ENCODE results near the gene BLM. TPM values are rescaled to one million over a fixed set of nuclear protein-coding genes. Genes with fewer than 3 reads are reported as not detected.
A peak's percentile ranks its signal among the peaks of the same experiment; 100 is the strongest.

Gene BLM
- total RNA-seq, 2 donors from 2014 or later: 90.9 to 101 TPM

DNA sequence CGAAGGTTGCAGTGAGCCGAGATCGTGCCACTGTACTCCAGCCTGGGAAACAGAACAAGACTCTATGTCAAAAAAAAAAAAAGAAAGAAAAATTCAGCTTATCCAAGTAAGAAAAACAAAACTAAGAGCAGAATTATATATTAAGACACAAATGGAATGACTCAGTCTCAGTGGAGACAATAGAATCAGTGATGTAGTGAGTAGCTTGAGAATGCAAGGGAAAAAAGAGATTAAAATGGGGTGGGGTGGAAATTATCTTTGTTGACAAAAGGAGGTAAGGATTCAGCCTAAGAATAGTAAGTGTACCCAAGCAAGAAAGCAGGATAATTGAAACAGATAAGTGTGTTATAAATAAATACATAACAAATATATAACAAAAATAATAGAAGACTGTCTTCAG lies 70.7 kb downstream of the BLM start:
- peaks cover 13 to 42% of the 10 kb centered on the region in 2 donors for H3K36me3 Mint-ChIP-seq (ENCODE audit: insufficient read depth in 2 of 2)
- H3K4me1 Mint-ChIP-seq (ENCODE audit: low read depth): no peaks in the 10 kb centered on the region
- H3K27me3 Mint-ChIP-seq (ENCODE audit: low read depth): no peaks in the 10 kb centered on the region
- no peak overlapping the region for H3K4me3 Mint-ChIP-seq
- DNase-seq (no peak), ATAC-seq (replicated peaks in 1 of 2) (no peak)
- no peaks in the 10 kb centered on the region for H3K9me3 Mint-ChIP-seq
- no peak overlapping the region for H3K27ac Mint-ChIP-seq

DNA sequence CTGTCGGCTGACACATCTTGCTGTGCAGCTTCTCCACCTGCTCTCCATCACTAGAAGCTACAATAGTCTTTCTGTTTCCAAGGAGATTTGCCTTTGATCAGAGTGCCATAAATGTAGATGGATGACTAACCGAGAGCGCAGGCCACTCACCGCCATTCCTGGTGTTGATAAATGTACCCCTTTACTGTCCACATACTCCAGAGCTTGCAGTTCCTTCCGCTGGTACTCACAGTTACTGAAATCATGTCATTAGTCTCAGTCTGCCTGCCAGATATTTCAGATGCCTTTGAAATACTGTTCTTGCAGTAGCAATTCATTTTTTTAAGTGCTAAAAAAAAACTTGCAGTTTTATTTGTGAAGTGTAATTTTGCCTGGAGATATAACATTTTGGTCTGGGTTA lies 72.3 kb downstream of the BLM start:
- Mint-ChIP-seq H3K4me3 (no peak overlapping the region), H3K27me3 (ENCODE audit: low read depth) (no peaks in the 10 kb centered on the region), H3K9me3 (no peaks in the 10 kb centered on the region), H3K36me3 (ENCODE audit: insufficient read depth in 2 of 2) (peaks cover 16 to 44% of the 10 kb centered on the region in 2 donors), H3K4me1 (ENCODE audit: low read depth) (no peaks in the 10 kb centered on the region), H3K27ac (no peak overlapping the region)
- DNase-seq (no peak), ATAC-seq (replicated peaks in 1 of 2) (no peak)

DNA sequence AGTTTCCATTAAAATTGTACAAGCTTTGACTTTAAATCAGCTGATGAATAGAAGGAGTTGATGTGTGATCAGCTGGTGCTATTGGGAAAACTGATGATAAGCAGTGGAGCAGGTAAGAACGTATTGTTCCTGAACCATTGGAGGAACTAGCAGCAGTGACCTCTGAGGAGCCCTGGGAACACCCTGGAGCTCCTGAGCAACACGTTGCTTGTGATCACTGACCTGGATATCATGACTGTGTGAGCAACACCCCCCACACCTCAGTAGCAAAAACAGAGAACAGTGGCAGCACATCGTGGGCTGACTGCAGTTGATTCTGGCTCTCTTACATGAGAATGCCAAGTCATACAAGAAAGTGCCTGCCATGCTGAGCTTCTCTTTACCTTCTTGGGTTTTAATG lies 72.9 kb downstream of the BLM start:
- DNase-seq (no peak), ATAC-seq (replicated peaks in 1 of 2) (no peak)
- no peaks in the 10 kb centered on the region for H3K9me3 Mint-ChIP-seq
- H3K27me3 Mint-ChIP-seq (ENCODE audit: low read depth): no peaks in the 10 kb centered on the region
- no peak overlapping the region for H3K27ac Mint-ChIP-seq
- H3K4me1 Mint-ChIP-seq (ENCODE audit: low read depth): no peaks in the 10 kb centered on the region
- peaks cover 14 to 45% of the 10 kb centered on the region in 2 donors for H3K36me3 Mint-ChIP-seq (ENCODE audit: insufficient read depth in 2 of 2)
- H3K4me3 Mint-ChIP-seq: no peak overlapping the region

- peaks cover 14 to 48% of the 10 kb centered on the region in 2 donors for H3K36me3 Mint-ChIP-seq (ENCODE audit: insufficient read depth in 2 of 2)
Observed at GRCh38 chr15:90790561-90790960, 73.4 kb downstream of the BLM start.

GRCh38 chr15:90794538-90794937 lies 77.4 kb downstream of the BLM start:
- Mint-ChIP-seq H3K4me1 (ENCODE audit: low read depth) (peaks cover 1% of the 10 kb centered on the region), H3K27me3 (ENCODE audit: low read depth) (no peaks in the 10 kb centered on the region), H3K9me3 (no peaks in the 10 kb centered on the region), H3K4me3 (no peak overlapping the region), H3K27ac (no peak overlapping the region), H3K36me3 (ENCODE audit: insufficient read depth in 2 of 2) (peaks cover 25 to 54% of the 10 kb centered on the region in 2 donors)
- ATAC-seq (replicated peaks in 1 of 2) (no peak), DNase-seq (no peak)

More at GRCh38 chr15:90790561-90790960, 73.4 kb downstream of the BLM start:
- Mint-ChIP-seq H3K4me1 (ENCODE audit: low read depth) (no peaks in the 10 kb centered on the region), H3K27ac (no peak overlapping the region), H3K4me3 (no peak overlapping the region), H3K27me3 (ENCODE audit: low read depth) (no peaks in the 10 kb centered on the region), H3K9me3 (no peaks in the 10 kb centered on the region)
- DNase-seq (no peak), ATAC-seq (replicated peaks in 1 of 2) (no peak)

DNA sequence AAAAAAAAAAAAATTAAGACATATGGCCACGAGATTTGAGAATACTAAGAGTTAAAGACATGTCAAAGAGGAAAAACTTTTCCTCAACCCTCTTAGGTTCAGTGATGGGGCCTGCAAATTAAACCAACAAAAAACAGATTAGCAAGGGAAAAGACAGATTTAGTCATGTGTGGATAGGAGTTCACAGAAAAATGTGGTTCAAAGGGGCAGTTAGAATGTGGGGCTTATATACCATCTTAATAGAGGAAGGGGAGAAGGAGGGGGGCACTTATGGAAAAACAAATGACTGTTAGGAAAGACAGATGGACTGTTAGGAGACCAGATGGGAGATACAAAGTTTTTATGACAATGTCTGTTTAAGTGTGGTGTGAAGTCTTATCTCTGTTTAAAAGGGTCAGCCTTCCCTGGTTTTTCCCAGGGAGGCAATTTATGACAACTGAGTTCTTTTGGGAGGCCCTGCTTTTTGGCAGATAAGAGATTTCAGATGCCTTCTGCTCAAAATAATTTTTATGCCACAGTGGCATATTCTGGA lies 82.6 kb downstream of the BLM start:
- no peaks in the 10 kb centered on the region for H3K27me3 Mint-ChIP-seq (ENCODE audit: low read depth)
- no peak overlapping the region for H3K4me3 Mint-ChIP-seq
- no peak for ATAC-seq (replicated peaks in 1 of 2)

DNA sequence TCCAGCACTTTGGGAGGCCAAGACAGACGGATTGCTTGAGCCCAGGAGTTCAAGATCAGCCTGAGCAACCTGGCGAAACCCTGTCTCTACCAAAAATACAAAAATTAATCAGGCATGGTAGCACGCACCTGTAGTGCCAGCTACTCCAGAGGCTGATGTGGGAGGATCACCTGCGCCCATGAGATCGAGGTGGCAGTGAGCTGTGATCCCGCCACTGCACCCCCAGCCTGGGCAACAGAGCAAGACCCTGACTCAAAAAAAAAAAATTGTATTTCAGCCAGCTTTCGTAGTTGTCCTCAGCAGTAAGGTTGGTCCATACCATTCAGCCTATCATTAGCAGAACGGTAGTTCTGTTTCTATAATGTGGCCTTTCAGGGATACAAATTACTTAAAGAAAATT lies 84.7 kb downstream of the BLM start:
- peaks cover 9% of the 10 kb centered on the region for H3K4me1 Mint-ChIP-seq (ENCODE audit: low read depth)
- no peak overlapping the region for H3K27ac Mint-ChIP-seq
- DNase-seq (no peak), ATAC-seq (replicated peaks in 1 of 2) (no peak)
- H3K9me3 Mint-ChIP-seq: no peaks in the 10 kb centered on the region
- H3K4me3 Mint-ChIP-seq: no peak overlapping the region
- H3K27me3 Mint-ChIP-seq (ENCODE audit: low read depth): no peaks in the 10 kb centered on the region
- H3K36me3 Mint-ChIP-seq (ENCODE audit: insufficient read depth in 2 of 2): peaks cover 14 to 33% of the 10 kb centered on the region in 2 donors

More for the DNA sequence above, 82.6 kb downstream of the BLM start:
- Mint-ChIP-seq H3K4me1 (ENCODE audit: low read depth) (peaks cover 6% of the 10 kb centered on the region), H3K36me3 (ENCODE audit: insufficient read depth in 2 of 2) (peaks cover 20 to 53% of the 10 kb centered on the region in 2 donors), H3K27ac (peak overlapping the region; percentile 52), H3K9me3 (no peaks in the 10 kb centered on the region)
- no peak for DNase-seq

GRCh38 chr15:90807074-90807785 lies 90.1 kb downstream of the BLM start:
- peak overlapping the region; percentile 72 for H3K27ac Mint-ChIP-seq
- DNase-seq: no peak
- H3K9me3 Mint-ChIP-seq: no peaks in the 10 kb centered on the region
- H3K36me3 Mint-ChIP-seq (ENCODE audit: insufficient read depth in 2 of 2): peaks cover 17 to 31% of the 10 kb centered on the region in 2 donors
- peak; percentile 20 to 43 for ATAC-seq (replicated peaks in 1 of 2)
- H3K4me1 Mint-ChIP-seq (ENCODE audit: low read depth): peaks cover 24% of the 10 kb centered on the region
- no peaks in the 10 kb centered on the region for H3K27me3 Mint-ChIP-seq (ENCODE audit: low read depth)
- peak overlapping the region in 1 of 2 donors; percentile 36 for H3K4me3 Mint-ChIP-seq

DNA sequence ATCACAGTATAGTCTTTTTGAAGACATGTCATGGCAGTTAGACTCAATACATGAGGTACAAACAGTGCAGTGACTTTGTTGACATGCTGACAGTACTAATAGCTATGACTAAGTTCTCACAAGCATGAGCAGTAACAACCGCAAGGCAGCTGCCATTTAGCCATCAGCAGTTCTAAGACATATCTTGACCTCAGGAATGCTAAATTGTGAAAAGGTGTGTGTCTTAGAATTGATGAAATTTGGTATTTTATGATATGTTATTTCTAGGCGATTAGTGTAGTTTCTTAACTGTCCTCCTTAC lies 90.6 kb downstream of the BLM start:
- H3K4me1 Mint-ChIP-seq (ENCODE audit: low read depth): peaks cover 29% of the 10 kb centered on the region
- no peaks in the 10 kb centered on the region for H3K27me3 Mint-ChIP-seq (ENCODE audit: low read depth)
- no peak for DNase-seq
- peak overlapping the region; percentile 72 for H3K27ac Mint-ChIP-seq
- H3K9me3 Mint-ChIP-seq: no peaks in the 10 kb centered on the region
- ATAC-seq (replicated peaks in 1 of 2): peak; percentile 58 to 82
- H3K4me3 Mint-ChIP-seq: peak overlapping the region in 1 of 2 donors; percentile 36
- H3K36me3 Mint-ChIP-seq (ENCODE audit: insufficient read depth in 2 of 2): peaks cover 19 to 35% of the 10 kb centered on the region in 2 donors

GRCh38 chr15:90808517-90809235 lies 91.5 kb downstream of the BLM start:
- peaks cover 39% of the 10 kb centered on the region for H3K4me1 Mint-ChIP-seq (ENCODE audit: low read depth)
- H3K27me3 Mint-ChIP-seq (ENCODE audit: low read depth): no peaks in the 10 kb centered on the region
- no peak for DNase-seq
- H3K27ac Mint-ChIP-seq: peak overlapping the region; percentile 72
- no peak for ATAC-seq (replicated peaks in 1 of 2)
- no peak overlapping the region for H3K4me3 Mint-ChIP-seq
- peaks cover 23 to 35% of the 10 kb centered on the region in 2 donors for H3K36me3 Mint-ChIP-seq (ENCODE audit: insufficient read depth in 2 of 2)
- H3K9me3 Mint-ChIP-seq: no peaks in the 10 kb centered on the region

GRCh38 chr15:90809536-90809935 lies 92.4 kb downstream of the BLM start:
- ATAC-seq (replicated peaks in 1 of 2): no peak
- no peaks in the 10 kb centered on the region for H3K9me3 Mint-ChIP-seq

DNA sequence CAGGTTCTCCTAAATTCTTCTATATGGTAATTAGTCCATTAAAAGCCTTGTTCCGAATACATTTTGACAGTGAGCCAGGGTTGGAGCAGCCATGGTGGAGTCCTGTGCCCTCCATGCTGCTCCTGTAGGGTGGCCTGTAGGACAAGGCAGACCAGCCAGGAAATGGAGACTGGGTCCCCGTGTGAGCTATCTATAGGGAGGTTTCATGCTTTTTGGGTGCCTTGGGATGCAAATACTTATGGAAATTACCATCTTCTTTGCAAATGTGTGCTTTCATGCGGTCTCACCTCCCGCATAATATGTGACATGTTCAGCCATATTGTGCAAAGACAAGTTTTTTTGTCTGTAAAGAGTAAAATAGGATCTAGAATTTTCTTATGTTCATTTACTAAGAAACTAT lies 93.2 kb downstream of the BLM start:
- Mint-ChIP-seq H3K27me3 (ENCODE audit: low read depth) (no peaks in the 10 kb centered on the region), H3K9me3 (no peaks in the 10 kb centered on the region), H3K36me3 (ENCODE audit: insufficient read depth in 2 of 2) (peaks cover 26 to 41% of the 10 kb centered on the region in 2 donors), H3K27ac (no peak overlapping the region), H3K4me1 (ENCODE audit: low read depth) (peaks cover 55% of the 10 kb centered on the region), H3K4me3 (no peak overlapping the region)
- ATAC-seq (replicated peaks in 1 of 2) (no peak), DNase-seq (no peak)

More at GRCh38 chr15:90809536-90809935, 92.4 kb downstream of the BLM start:
- no peaks in the 10 kb centered on the region for H3K27me3 Mint-ChIP-seq (ENCODE audit: low read depth)
- DNase-seq: no peak
- H3K4me3 Mint-ChIP-seq: no peak overlapping the region
- peaks cover 47% of the 10 kb centered on the region for H3K4me1 Mint-ChIP-seq (ENCODE audit: low read depth)
- peaks cover 23 to 35% of the 10 kb centered on the region in 2 donors for H3K36me3 Mint-ChIP-seq (ENCODE audit: insufficient read depth in 2 of 2)
- H3K27ac Mint-ChIP-seq: no peak overlapping the region

DNA sequence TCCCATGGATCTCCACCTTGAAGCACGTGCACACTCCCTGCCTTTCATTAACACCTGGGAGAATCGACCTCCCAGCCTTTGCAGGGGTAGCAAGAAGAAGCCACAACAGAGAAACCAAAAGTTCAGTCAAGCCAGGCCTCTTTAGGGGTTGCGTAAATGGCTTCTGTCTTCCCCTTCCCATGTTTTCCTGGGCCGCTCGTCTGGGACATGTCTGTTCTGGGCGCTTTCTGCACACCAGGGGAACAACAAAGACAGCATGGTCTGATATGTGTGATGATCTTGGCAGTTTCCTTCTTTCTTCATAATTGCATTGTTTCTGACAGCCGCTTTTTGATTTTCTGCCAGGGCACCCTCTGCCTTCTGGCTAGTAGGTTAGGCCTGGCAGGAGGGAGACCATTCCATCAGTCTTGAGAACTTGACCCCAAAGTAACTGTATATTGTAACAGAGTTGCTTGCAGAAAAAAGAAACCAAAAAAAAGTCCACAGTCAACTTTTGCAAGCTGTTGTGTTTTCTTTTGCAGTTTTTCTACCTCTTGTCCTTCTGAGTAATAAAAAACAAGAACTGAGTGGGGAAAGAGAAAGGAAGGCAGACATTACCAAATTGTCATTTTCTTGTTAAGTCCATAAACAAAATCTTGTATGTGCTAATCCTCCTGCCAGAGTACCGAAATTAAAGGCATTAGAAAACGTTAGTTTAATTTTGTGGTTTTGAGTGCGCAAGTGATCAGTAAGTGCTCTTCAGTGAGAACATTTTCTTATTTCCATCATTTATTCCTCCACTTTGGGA lies 95.2 kb downstream of the BLM start:
- H3K27me3 Mint-ChIP-seq (ENCODE audit: low read depth): no peaks in the 10 kb centered on the region
- peaks cover 24 to 44% of the 10 kb centered on the region in 2 donors for H3K36me3 Mint-ChIP-seq (ENCODE audit: insufficient read depth in 2 of 2)
- H3K4me3 Mint-ChIP-seq: no peak overlapping the region
- peaks cover 67% of the 10 kb centered on the region for H3K4me1 Mint-ChIP-seq (ENCODE audit: low read depth)
- H3K9me3 Mint-ChIP-seq: no peaks in the 10 kb centered on the region
- peak overlapping the region; percentile 99 for H3K27ac Mint-ChIP-seq
- ATAC-seq (replicated peaks in 1 of 2) (no peak), DNase-seq (no peak)

All from activated T-cell treated with anti-CD3 and anti-CD28 coated beads, Interleukin-2, amount 50 U/mL, for 72 hours (primary cell).